ENCODE measurements around the gene MYO5B.

GRCh38 chr18:49846718-49847470 lies 348.1 kb downstream of the MYO5B start:
- no peak for TF ChIP-seq CTCF (IDR thresholded peaks at IDR 0.05)
- no peak for TF ChIP-seq ZFX (IDR thresholded peaks at IDR 0.05; ENCODE audit: borderline replicate concordance)

Measured in 22Rv1 (cell line).